H1 (cell line): ENCODE results near the gene DPY19L1.

Experiments
- ATF3 ChIP-seq: IDR thresholded peaks from 2 replicates; pipeline ENCODE4 v1.6.1; 2011; ENCODE audit warnings: low read depth, mild to moderate bottlenecking, low read length; ENCODE audit not compliant: insufficient read depth
- CHD1 ChIP-seq: IDR thresholded peaks from 2 replicates; pipeline ENCODE4 v1.6.1; 2012; ENCODE audit warnings: low read depth, low read length, improper control_type of control experiment
- CTCF ChIP-seq, 3 experiments: IDR thresholded peaks; 1 replicate in 2 of 3; 2 replicates in 1 of 3; pipeline versions ENCODE4 v1.5.1 to v1.6.1; 2011; ENCODE audit warnings: low read length in 3 of 3, mild to moderate bottlenecking in 3 of 3, inconsistent platforms in 2 of 3, low read depth in 1 of 3, moderate library complexity in 1 of 3; ENCODE audit not compliant: insufficient read depth in 1 of 3; ENCODE audit errors: control extremely low read depth in 1 of 3
- E2F6 ChIP-seq: IDR thresholded peaks from 2 replicates; pipeline ENCODE4 v1.6.1; 2012; ENCODE audit warnings: inconsistent platforms
- EP300 ChIP-seq, 2 experiments: IDR thresholded peaks; 1 replicate in 1 of 2; 2 replicates in 1 of 2; pipeline ENCODE4 v1.6.1; 2011 to 2012; ENCODE audit warnings: low read depth in 2 of 2, low read length in 2 of 2, mild to moderate bottlenecking in 2 of 2, borderline replicate concordance in 1 of 2, inconsistent platforms in 1 of 2, moderate library complexity in 1 of 2
- EZH2 ChIP-seq: fragments of 200-600 bp; sonication (generic); IDR thresholded peaks from 2 replicates; pipeline ENCODE4 v1.7.1; 2012; ENCODE audit warnings: low read depth, mild to moderate bottlenecking, moderate library complexity, low read length, inconsistent platforms; ENCODE audit not compliant: severe bottlenecking
- GTF2F1 ChIP-seq: IDR thresholded peaks from 2 replicates; pipeline ENCODE4 v1.6.1; 2012; ENCODE audit warnings: low read depth, low read length, improper control_type of control experiment, borderline replicate concordance
- HDAC2 ChIP-seq, 2 experiments: fragments of 300-600 bp in 1 of 2; sonication (generic) in 1 of 2; IDR thresholded peaks; 2 replicates each; pipeline ENCODE4 v1.6.1; 2011 to 2012; ENCODE audit warnings: low read depth in 2 of 2, low read length in 2 of 2, mild to moderate bottlenecking in 2 of 2, moderate library complexity in 2 of 2, borderline replicate concordance in 1 of 2, inconsistent platforms in 1 of 2
- POLR2A ChIP-seq, 2 experiments: IDR thresholded peaks; 1 replicate in 1 of 2; 2 replicates in 1 of 2; pipeline ENCODE4 v1.6.1; 2011; ENCODE audit warnings: low read depth in 2 of 2, low read length in 2 of 2, mild to moderate bottlenecking in 2 of 2; ENCODE audit errors: control extremely low read depth in 1 of 2
- POLR2AphosphoS5 ChIP-seq: IDR thresholded peaks from 2 replicates; pipeline ENCODE4 v1.6.1; 2011; ENCODE audit warnings: low read depth, low read length
- RFX5 ChIP-seq: IDR thresholded peaks from 2 replicates; pipeline ENCODE4 v1.6.1; 2011; ENCODE audit warnings: low read depth, low read length, improper control_type of control experiment, borderline replicate concordance
- SP1 ChIP-seq: IDR thresholded peaks from 2 replicates; pipeline ENCODE4 v1.6.1; 2011; ENCODE audit warnings: low read depth, low read length
- USF2 ChIP-seq: IDR thresholded peaks from 2 replicates; pipeline ENCODE4 v1.6.1; 2011; ENCODE audit warnings: low read length, improper control_type of control experiment

GRCh38 chr7:34991938-34992840 is 45.1 kb downstream of the DPY19L1 start:
- TF ChIP-seq CTCF (IDR thresholded peaks at IDR 0.05; ENCODE audit: control extremely low read depth in 1 of 3, insufficient read depth in 1 of 3, low read depth in 1 of 3, low read length in 3 of 3) (no peak), CHD1 (no peak), GTF2F1 (no peak), E2F6 (no peak), POLR2A (IDR thresholded peaks at IDR 0.05; ENCODE audit: control extremely low read depth in 1 of 2, low read depth in 2 of 2, low read length in 2 of 2) (no peak), EZH2 (no peak), ATF3 (no peak), HDAC2 (IDR thresholded peaks at IDR 0.05; ENCODE audit: borderline replicate concordance in 1 of 2, low read depth in 2 of 2, low read length in 2 of 2) (no peak), USF2 (no peak), SP1 (no peak), EP300 (IDR thresholded peaks at IDR 0.05; ENCODE audit: borderline replicate concordance in 1 of 2, low read depth in 2 of 2, low read length in 2 of 2) (no peak), RFX5 (no peak), POLR2AphosphoS5 (no peak)
